HG02885 (cell line): ENCODE results near the gene OST4.
"Not testable (repeated sequence)": the region's sequence is repeated elsewhere in the genome, so short reads cannot be mapped to it uniquely, and the experiment has no call there.

Experiments
- ATAC-seq: cut with Tn5 transposase; IDR thresholded peaks from one replicate; pipeline ENCODE4 v1.9.1; 2021; ENCODE audit warnings: mild to moderate bottlenecking; ENCODE audit not compliant: unreplicated experiment, poor library complexity

OST4 gene

GRCh38 chr2:27071277-27071989, at the start of gene OST4:
TSS of gene OST4 (minus strand) at chr2:27071654.
- ATAC-seq = peak; percentile 89

GRCh38 chr2:27119330-27119670, 47.8 kb upstream of the OST4 start:
- not testable (repeated sequence) for ATAC-seq

- ATAC-seq = no peak
Measured at GRCh38 chr2:27118525-27119329, 47.3 kb upstream of the OST4 start, which contains the start of gene CGREF1. TSS of gene CGREF1 (minus strand) at chr2:27119128. CDS start at chr2:27104366, 14,762 bp downstream.

- no peak for ATAC-seq
Measured at GRCh38 chr2:27117995-27118524, 46.6 kb upstream of the OST4 start.

- ATAC-seq = no peak
Measured at GRCh38 chr2:27115519-27115918, 44.1 kb upstream of the OST4 start.

GRCh38 chr2:27111392-27112078, 40.1 kb upstream of the OST4 start:
- not testable (repeated sequence) for ATAC-seq

- not testable (repeated sequence) for ATAC-seq
Measured at GRCh38 chr2:27110603-27111352, 39.3 kb upstream of the OST4 start.

GRCh38 chr2:27109083-27109482, 37.6 kb upstream of the OST4 start:
- ATAC-seq = no peak

- no peak for ATAC-seq
Measured at GRCh38 chr2:27108221-27108620, 36.8 kb upstream of the OST4 start.

GRCh38 chr2:27105981-27106380, 34.5 kb upstream of the OST4 start:
- ATAC-seq = no peak

GRCh38 chr2:27102329-27102728, 30.9 kb upstream of the OST4 start:
- ATAC-seq = no peak

- ATAC-seq = no peak
Measured at GRCh38 chr2:27100036-27100435, 28.6 kb upstream of the OST4 start.

GRCh38 chr2:27099334-27099955, 28.0 kb upstream of the OST4 start:
- no peak for ATAC-seq

GRCh38 chr2:27097341-27097740, 25.9 kb upstream of the OST4 start:
- ATAC-seq = no peak

- no peak for ATAC-seq
Measured at GRCh38 chr2:27096748-27097297, 25.4 kb upstream of the OST4 start.

GRCh38 chr2:27095745-27096651, 24.5 kb upstream of the OST4 start:
- ATAC-seq = peak; percentile 72

- no peak for ATAC-seq
Measured at GRCh38 chr2:27095427-27095744, 23.9 kb upstream of the OST4 start.

- no peak for ATAC-seq
Measured at GRCh38 chr2:27094353-27094984, 23.0 kb upstream of the OST4 start.
